G401.6 (cell line): ENCODE measurements around the gene NCOA7.
"Not testable (repeated sequence)": the region's sequence is repeated elsewhere in the genome, so short reads cannot be mapped to it uniquely, and the experiment has no call there.

Source experiments
- FAIRE-seq: peaks from 2 replicates; lab custom pipeline; 2012; peaks lifted over from hg19 to GRCh38; lab: Jason Lieb, UNC

The NCOA7 gene

GRCh38 chr6:125871365-125871764 lies 80.6 kb downstream of the NCOA7 start:
- FAIRE-seq: no peak

GRCh38 chr6:125872259-125872921 lies 81.6 kb downstream of the NCOA7 start:
- no peak for FAIRE-seq

DNA sequence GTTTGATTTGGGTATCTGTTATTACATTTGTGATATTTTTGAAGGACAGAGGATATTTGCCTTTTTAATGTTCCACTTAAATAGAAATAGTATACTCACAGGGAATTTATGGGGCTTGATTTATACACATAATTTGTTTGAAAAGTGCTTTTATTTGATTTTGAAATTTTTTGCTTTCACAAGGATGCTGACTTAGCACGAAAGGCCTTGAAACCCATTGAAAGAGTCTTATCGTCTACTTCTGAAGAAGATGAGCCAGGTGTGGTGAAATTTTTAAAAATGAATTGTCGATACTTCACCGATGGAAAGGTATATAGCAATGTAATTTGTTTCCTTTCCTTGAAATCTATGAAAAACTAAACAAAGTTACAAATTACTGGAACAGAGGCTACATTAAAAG lies 91.5 kb downstream of the NCOA7 start:
- no peak for FAIRE-seq

DNA sequence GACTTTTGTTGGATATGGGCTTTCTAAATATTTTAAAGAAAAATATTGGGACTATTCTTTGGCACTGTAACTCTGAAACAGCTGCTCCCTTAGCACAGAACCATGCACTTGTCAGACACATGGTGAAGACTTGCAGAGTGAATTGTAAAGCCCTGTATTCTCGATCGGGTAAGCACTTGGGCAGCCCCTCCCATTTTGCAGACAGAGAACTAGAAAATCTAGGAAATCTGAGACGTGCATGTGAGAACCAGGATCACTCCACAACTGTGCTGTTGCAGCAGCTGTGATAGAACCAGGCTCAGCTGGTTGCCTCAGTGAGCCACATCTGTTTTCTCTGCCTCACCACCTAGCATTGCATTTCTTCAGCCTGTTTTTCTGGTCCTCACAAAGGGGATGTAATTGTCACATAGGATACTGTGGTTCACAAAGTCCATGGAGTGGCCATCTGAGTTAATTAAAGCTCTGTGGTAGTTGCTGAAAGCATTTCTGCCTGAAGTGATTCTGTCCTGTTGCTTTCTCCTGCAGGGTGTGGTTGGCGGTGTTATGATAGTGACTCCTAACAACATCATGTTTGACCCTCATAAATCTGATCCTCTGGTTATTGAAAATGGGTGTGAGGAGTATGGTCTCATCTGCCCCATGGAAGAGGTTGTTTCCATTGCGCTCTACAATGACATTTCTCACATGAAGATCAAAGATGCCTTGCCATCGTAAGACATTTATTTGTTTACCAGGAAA lies 94.0 kb downstream of the NCOA7 start:
- FAIRE-seq: no peak

GRCh38 chr6:125886021-125886420 lies 95.3 kb downstream of the NCOA7 start:
- no peak for FAIRE-seq

- no peak for FAIRE-seq
These were observed 96.2 kb downstream of the NCOA7 start for GRCh38 chr6:125886914-125887313.

DNA sequence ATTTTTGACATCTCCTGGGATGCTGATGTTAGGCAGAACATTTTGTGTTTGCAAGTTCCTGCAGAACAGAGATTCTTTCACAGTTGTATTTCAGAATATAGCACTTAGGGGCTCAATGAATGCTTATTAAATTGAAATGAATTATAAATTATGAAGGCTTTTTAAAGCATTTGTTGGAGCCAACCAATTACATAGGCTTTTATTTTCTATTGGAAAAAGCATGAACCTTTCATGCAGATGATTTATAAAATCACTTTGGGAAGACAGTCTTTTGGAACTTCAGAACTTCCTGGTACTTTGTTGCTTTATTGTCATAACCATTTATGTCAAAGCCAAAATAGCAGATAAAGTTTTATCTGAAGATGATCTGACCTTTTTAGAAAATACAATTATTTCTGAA lies 96.6 kb downstream of the NCOA7 start:
- no peak for FAIRE-seq

- no peak for FAIRE-seq
These were observed 98.4 kb downstream of the NCOA7 start for GRCh38 chr6:125888989-125889656.

DNA sequence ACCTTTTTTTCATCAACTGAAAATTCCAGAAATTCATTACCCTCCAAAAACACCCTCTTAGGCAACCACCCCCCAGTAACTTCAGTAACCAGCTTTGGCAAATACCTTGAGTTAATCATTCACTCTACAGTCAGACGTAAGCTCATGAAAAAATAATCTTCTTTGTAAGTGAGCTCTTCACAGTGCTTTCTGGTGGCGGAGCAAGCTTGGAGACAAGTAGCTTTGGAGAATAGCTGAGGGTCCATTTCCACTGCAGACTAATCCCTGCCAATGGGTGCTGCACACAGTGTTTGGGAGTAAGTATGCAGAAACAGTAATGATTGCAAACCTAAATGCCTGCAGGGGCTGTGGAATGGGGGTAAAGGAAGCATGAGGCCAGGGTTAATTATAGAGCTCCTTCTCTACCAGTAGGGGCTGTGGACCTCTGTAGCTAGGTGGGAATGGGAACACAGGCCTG lies 109.0 kb downstream of the NCOA7 start:
- FAIRE-seq: no peak

DNA sequence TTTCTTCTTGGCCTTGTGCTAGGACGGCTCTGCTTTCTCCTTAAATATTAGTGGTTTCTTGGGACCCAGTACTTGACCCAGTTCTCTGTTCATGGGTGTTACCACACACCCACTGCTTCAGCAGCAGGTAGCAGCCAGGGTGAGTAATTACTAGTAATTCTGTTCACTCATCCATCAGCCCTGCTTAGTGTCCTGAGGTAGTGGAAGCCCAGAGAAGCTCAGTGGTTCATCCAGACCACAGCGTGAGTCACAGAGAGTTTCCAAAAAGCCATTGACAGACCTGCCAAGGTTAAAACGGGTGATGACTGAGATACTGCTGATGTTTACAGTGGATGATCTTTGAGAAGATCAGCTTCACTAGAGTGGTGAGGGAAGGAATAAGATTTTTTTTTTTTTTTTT lies 114.1 kb downstream of the NCOA7 start:
- no peak for FAIRE-seq

GRCh38 chr6:125906158-125906998 lies 115.6 kb downstream of the NCOA7 start:
- no peak for FAIRE-seq

DNA sequence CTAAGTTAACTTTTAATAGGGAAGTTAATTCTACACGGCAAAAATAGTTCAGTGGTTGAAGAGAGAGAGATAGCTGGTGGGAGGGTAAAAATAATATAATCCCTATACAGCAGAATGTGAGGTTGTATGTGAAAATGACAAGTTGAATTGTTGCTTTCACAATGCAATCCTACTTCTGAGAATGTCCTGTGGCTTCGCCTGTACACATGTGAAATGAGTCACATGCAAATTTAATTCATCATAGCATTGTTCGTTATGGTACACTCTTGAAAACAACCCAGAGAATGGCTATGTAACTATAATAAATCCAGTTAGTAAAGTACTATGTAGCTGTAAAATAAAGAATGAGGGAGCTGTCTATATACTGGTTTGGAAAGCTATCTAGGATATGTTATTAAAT lies 119.8 kb downstream of the NCOA7 start:
- no peak for FAIRE-seq

DNA sequence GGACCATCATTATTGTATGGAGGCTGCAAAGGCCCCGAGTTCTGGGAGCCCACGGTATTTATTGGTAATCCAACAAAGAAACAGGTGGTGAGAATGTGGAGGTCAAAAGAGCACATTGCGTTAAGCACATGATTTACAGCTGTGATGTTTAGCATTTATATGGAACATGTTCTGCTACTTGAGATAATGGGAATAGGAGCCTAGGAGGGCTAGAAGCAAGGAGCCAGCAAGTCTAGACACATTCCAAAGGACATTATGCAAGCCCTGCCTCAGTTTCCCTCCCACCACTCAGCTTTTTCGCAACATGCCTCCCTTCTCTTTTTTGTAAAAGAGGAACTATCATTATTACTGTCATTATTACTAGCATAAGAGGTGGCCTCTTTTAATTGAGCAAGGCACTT lies 120.3 kb downstream of the NCOA7 start:
- FAIRE-seq: not testable (repeated sequence)

- not testable (repeated sequence) for FAIRE-seq
These were observed 121.7 kb downstream of the NCOA7 start for GRCh38 chr6:125912430-125912829.

DNA sequence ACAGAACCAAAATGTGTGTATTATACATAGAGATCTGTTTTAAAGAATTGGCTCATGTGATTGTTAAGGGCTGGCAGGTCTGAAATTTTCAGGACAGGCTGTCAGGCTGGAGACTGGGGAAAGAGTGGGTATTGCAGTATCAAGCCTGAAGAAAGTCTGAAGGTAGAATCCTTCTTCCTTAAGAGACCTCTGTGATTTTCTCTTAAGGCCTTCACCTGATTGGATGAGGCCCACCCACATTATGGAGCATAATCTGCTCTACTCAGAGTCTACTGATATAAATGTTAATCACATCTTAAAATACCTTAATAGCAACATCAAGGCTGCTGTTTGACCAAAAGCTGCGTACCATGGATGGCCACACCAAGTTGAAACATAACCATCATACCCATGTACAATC lies 122.4 kb downstream of the NCOA7 start:
- no peak for FAIRE-seq

DNA sequence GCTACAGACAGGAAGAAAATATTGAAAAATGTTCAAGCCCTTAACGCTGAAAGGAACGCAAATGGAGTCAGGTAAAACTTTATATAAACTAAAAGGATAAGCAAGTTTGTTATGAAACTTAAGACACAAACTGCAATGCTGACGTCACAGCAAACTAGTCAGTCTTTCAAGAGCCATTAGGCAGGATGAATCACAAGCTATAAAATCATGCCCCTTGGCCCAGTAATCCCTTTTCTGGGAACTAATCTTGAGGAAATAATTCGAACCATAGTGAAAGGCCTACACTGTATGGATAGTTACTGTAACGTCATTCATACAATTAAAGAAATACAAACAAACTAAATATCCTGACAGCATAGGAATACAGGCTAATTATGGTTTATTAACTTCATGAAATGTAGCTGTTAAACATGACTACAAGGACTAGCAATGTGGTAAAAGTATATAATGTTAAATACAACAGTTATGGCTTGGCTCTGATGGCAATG lies 123.1 kb downstream of the NCOA7 start:
- FAIRE-seq: no peak

GRCh38 chr6:125918230-125918629 lies 127.5 kb downstream of the NCOA7 start:
- no peak for FAIRE-seq

- no peak for FAIRE-seq
These were observed 128.2 kb downstream of the NCOA7 start for GRCh38 chr6:125918681-125919566.

DNA sequence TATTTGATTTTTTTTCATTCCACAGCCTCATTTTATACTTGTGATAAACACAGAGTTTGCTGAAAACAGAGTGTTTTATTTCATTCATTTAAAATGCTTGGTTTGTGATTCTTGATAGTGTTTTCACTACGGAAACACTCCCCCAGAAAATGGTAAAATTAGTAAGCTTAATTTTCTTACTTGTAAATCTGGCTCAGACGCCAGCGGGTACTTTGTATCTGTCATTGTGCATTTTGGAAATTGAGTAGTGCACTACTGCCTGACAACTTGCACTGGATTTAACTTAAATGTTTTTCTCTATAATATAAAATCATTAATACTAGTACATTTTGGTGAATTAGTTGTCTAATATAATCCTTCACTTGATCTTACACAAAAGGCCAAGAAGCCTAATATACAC lies 128.9 kb downstream of the NCOA7 start:
- no peak for FAIRE-seq

DNA sequence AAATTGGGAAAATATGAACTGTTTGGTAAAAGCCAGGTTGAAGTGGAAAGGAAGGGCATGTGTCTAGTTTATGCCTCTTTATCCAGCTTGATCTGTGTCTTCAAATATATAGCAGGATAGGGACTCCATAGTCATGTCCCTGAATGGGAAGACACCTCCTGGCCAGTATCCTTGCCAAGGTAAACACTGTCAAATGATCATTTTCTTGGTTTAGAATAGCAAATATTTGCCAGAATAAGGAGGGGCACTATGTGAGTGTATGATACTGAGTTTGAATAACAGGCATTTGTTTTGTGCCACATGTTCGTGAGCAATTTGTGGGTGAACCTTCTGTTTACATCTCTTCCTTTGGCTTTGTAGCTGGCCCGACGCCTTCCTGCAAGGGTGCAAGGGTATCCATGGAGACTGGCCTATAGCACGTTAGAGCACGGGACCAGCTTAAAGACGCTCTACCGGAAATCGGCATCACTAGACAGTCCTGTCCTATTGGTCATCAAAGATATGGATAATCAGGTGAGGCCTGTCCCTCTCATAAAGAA lies 131.6 kb downstream of the NCOA7 start:
- FAIRE-seq: no peak

DNA sequence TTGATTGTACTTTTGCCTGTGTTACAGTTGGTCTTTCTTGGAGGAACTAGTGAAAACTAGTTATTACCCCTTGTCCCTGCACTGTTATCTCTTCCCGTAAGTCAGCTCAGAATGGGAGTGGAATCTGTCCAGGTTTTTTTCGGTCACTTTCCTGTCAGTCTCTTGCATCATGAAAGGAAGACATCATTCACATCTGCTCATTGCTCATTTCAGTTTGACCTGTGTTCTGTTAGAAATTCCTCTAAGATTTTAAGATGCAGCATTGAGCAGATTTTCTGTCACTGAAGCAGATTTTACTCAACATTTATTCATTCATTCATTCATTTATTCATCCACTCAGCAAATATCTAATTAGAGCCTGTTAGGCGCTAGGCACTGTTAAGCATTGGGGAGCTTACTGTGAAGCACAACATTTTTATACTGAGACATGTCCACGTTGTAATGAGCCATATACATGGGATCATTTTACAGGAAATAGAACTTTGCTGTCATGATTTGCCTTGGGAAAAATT lies 132.7 kb downstream of the NCOA7 start:
- FAIRE-seq: no peak
